ENCODE results near the gene ZNF433.
"Not testable (repeated sequence)": the region's sequence is repeated elsewhere in the genome, so short reads cannot be mapped to it uniquely, and the experiment has no call there.

ZNF433 gene

DNA sequence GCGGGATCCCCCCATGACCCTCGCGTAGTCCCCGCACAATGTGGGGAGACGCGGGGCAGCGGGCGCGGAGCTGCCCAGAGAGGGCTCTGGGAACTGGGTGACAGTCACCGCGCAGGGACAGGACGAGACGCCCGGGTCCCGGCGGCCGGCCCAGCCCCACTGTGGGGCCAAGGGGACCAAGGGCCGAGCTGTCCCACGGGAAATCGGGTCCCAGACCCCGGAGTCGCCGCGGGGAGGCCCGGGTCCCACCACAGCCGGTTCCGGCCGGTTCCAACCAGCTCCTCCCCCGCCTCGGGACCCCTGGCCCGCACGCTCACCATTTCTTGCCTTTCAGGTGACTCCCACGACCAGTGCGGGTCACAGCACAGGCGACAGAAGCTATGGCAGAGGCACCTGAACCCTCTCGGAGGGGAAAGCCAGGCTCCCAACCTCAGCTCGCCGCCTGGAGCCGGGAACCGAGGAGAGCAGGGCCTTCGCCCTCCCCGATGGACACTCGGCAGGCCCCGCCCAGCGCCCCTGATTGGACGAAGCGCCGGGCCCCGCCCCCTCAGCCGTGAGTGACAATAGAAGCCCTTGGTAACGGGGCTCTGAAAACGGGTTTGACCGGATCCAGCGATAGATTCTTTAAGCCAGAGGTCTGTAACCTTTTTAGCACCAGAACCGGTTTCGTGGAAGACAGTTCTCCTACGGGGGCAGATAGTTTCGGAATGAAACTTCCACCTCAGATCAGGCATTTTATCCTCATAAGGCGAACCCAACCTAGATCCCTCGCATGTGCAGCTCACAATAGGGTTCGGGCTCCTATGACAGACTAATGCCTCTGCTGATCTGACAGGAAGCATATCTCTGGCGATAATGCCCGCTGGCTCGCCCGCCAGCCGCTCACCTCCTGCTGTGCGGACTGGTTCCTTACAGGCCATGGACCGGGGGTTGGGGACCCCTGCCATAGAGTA lies at the start of gene ZNF433:
TSS of gene ZNF433 (minus strand) at position 460 of the 953 bp plus-strand sequence. CDS start at position 320, 140 bp downstream.
- no peak for DNase-seq (ENCODE audit: extremely low spot score, insufficient read length, low read depth)
- FAIRE-seq, result peak; percentile 26

- DNase-seq (ENCODE audit: extremely low spot score, insufficient read length, low read depth); FAIRE-seq: not testable (repeated sequence)
These were observed 47.9 kb upstream of the ZNF433 start for GRCh38 chr19:12083336-12083735.

- DNase-seq (ENCODE audit: extremely low spot score, insufficient read length, low read depth) (no peak), FAIRE-seq (no peak)
These were observed 41.9 kb upstream of the ZNF433 start for GRCh38 chr19:12077375-12077774.

- not testable (repeated sequence) for FAIRE-seq; DNase-seq (ENCODE audit: extremely low spot score, insufficient read length, low read depth)
These were observed 40.9 kb upstream of the ZNF433 start for GRCh38 chr19:12076331-12076730.

- FAIRE-seq, result no peak
- DNase-seq (ENCODE audit: extremely low spot score, insufficient read length, low read depth), result no peak
These were observed 40.2 kb upstream of the ZNF433 start for GRCh38 chr19:12075538-12076139.

GRCh38 chr19:12064590-12065538 lies 29.4 kb upstream of the ZNF433 start, which contains the start of gene ZNF844:
ZNF844 (plus strand) TSS chr19:12064731; CDS start chr19:12064874, 143 bp downstream.
- FAIRE-seq (peak; percentile 70), DNase-seq (ENCODE audit: extremely low spot score, insufficient read length, low read depth) (peak; percentile 67)

DNA sequence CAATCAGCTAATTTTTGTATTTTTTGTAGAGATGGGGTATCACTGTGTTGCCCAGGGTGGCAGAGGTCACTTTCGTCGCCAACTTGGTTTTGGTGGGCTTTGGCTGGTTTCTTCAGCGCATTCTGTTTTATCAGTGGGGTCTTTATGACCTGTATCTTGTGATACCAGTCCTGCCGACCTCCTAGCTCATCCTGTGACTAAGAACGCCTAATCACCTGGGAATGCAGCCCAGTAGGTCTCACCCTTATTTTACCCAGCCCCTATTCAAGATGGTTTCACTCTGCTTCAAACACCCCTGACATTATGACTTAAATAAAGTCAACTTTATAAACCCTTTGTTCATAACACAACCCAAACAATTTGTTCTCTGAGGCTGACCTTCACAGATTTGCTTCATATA lies 20.3 kb upstream of the ZNF433 start:
- DNase-seq (ENCODE audit: extremely low spot score, insufficient read length, low read depth), result no peak
- no peak for FAIRE-seq

GRCh38 chr19:12052497-12053169 lies 17.2 kb upstream of the ZNF433 start, which contains the start of gene ZNF878:
ZNF878 (minus strand) TSS chr19:12052961; CDS start chr19:12052801, 160 bp downstream.
- FAIRE-seq, result peak; percentile 78

GRCh38 chr19:12052091-12052496 lies 16.6 kb upstream of the ZNF433 start:
- DNase-seq (ENCODE audit: extremely low spot score, insufficient read length, low read depth), result no peak
- FAIRE-seq, result peak; percentile 73

More at GRCh38 chr19:12052497-12053169, 17.2 kb upstream of the ZNF433 start, which contains the start of gene ZNF878:
- no peak for DNase-seq (ENCODE audit: extremely low spot score, insufficient read length, low read depth)

DNA sequence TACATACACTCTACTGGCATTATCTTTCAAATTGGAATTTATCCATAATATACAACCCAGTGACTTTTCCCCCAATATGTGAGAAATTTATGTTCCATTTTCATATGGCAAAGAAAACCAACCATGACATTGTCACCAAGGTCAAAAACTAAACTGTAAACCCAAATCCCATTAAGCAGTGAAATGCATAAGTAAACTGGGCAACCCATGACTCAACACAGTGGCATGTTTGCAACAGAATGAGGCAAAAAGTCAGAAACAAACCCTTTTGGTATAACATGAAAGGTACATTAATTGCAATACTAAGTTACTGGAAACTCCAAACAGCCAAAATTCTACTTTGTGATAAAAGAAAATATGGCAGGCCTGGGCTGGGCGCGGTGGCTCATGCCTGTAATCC lies 12.4 kb upstream of the ZNF433 start:
- FAIRE-seq (no peak), DNase-seq (ENCODE audit: extremely low spot score, insufficient read length, low read depth) (no peak)

DNA sequence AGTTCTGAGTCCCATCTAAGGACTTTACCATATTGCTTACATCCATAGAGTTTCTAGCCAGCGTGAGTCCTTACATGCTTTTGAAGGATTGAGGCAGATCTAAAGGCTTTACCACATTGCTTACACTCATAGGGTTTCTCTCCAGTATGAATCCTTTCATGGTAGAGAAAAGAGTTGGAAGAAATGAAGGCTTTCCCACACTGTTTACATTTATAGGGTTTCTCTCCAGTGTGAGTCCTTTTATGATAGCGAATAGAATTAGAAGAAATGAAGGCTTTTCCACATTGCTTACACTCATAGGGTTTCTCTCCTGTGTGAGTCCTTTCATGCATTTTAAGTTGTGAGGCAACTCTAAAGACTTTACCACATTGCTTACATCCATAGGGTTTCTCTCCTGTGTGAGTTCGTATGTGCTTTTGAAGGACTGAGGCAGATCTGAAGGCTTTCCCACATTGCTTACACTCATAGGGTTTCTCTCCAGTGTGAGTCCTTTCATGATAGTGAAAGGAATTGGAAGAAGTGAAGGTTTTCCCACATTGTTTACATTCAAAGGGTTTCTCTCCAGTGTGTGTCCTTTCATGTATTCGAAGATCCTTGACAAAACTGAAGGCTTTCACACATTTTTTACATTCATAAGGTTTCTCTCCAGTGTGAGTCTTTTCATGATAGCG lies 8.4 kb upstream of the ZNF433 start:
- FAIRE-seq (no peak), DNase-seq (ENCODE audit: extremely low spot score, insufficient read length, low read depth) (no peak)

DNA sequence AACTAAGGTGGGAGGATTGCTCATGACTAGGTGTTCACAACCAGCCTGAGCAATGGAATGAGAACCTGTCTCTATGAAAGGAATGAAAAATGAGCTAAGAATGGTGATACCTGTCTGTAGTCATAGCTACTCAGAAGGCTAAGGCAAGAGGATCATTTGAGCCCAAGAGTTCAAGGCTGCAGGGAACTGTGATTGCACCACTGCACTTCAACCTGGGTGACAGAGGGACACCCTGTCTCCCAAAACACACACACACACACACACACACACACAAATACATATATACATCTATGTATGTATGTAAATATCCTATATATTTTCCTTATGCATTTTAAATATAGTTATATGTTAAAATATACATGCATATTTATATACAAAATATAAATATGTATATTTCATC lies 7.4 kb upstream of the ZNF433 start:
- no peak for DNase-seq (ENCODE audit: extremely low spot score, insufficient read length, low read depth)
- FAIRE-seq, result no peak

GRCh38 chr19:12034620-12035019 lies 859 bp downstream of the ZNF433 start:
- FAIRE-seq, result no peak
- no peak for DNase-seq (ENCODE audit: extremely low spot score, insufficient read length, low read depth)

- FAIRE-seq, result no peak
- DNase-seq (ENCODE audit: extremely low spot score, insufficient read length, low read depth), result no peak
These were observed 1.3 kb downstream of the ZNF433 start for GRCh38 chr19:12034198-12034597.

DNA sequence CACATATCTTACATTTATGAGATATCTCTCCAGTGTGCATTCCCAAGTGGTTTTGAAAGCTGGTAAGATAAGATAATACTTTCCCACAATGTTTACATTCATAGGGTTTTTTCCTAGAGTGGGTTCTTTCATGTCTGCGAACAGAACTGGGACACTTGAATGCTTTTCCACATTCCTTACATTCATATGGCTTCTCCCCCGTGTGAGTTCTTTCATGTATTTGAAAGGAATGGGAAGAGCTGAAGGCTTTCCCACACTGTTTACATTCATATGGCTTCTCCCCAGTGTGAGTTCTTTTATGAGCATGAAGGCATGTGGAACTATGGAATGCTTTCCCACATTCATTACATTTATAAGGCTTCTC lies 19.7 kb downstream of the ZNF433 start:
- no peak for DNase-seq (ENCODE audit: extremely low spot score, insufficient read length, low read depth)

DNA sequence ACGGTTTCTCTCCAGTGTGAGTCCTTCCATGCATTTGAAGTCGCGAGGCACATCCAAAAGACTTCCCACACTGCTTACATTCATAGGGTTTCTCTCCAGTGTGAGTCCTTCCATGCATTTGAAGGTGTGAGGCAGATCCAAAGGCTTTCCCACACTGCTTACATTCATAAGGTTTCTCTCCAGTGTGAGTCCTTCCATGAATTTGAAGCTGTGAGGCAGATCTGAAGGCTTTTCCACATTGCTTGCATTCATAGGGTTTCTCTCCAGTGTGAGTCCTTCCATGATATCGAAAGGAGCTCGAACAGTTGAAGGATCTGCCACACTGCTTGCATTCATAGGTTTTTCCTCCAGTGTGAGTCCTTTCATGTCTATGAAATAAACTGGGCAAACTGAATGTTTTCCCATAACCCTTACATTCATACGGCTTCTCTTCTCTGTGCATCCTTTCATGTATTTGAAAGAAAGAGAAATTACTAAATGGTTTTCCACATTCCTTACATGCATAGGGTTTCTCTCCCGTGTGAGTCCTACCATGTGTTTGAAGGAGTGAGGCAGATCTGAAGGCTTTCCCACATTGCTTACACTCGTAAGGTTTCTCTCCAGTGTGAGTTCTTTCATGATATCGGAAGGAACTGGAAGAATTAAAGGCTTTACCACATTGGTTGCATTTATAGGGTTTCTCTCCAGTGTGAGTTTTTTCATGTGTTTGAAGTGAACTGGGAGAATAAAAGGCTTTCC lies 20.3 kb downstream of the ZNF433 start:
- FAIRE-seq, result no peak

More for the DNA sequence above, 19.7 kb downstream of the ZNF433 start:
- FAIRE-seq, result no peak

GRCh38 chr19:12000152-12000981 lies 35.1 kb downstream of the ZNF433 start:
- FAIRE-seq (peak; percentile 73), DNase-seq (ENCODE audit: extremely low spot score, insufficient read length, low read depth) (no peak)

More for the DNA sequence above, 20.3 kb downstream of the ZNF433 start:
- no peak for DNase-seq (ENCODE audit: extremely low spot score, insufficient read length, low read depth)

Measured in GM18507 (cell line).